Panc1 (cell line): ENCODE results near the gene CES2. TPM values are rescaled to one million over a fixed set of nuclear protein-coding genes. Genes with fewer than 3 reads are reported as not detected.
A peak's percentile ranks its signal among the peaks of the same experiment; 100 is the strongest.

Source experiments
- ATAC-seq: fragments of 200-7000 bp; cut with Tn5 transposase; 2 replicates; pipeline ENCODE4 v1.9.1; 2020; ENCODE audit warnings: mild to moderate bottlenecking, moderate library complexity
- BruUV-seq: library from RNA; stranded (reverse); fragments of 400-500 nt; replicated peaks from 2 replicates; lab custom pipeline; 2021; lab: Mats Ljungman, UMichigan
- CTCF ChIA-PET: fragments of 300-600 bp; sonication (Branson Sonifier 250); formaldehyde crosslinking; loops from one replicate; lab custom pipeline; 2022; ENCODE audit warnings: antibody characterized with exemption; lab: Charles Lee
- POLR2A ChIA-PET: fragments of 300-600 bp; sonication (Branson Sonifier 250); formaldehyde crosslinking; loops from one replicate; lab custom pipeline; 2022; ENCODE audit warnings: antibody characterized with exemption; lab: Charles Lee
- DNase-seq: peaks from one replicate; pipeline ENCODE4 v3.0.0-alpha.2; 2010; ENCODE audit warnings: low read depth, low spot score
- H3K27ac ChIP-seq: 2 replicates; pipeline ENCODE4 v1.5.1; 2011; ENCODE audit warnings: mild to moderate bottlenecking, low read length, inconsistent platforms
- H3K27me3 ChIP-seq: fragments of 200-500 bp; sonication (Bioruptor generic); 2 replicates; pipeline ENCODE4 v1.6.0; 2014; ENCODE audit warnings: low read length, inconsistent platforms; ENCODE audit not compliant: control insufficient read depth, insufficient read depth
- H3K36me3 ChIP-seq: fragments of 200-500 bp; sonication (Bioruptor generic); 2 replicates; pipeline ENCODE4 v1.5.1; 2014; ENCODE audit warnings: inconsistent platforms, mild to moderate bottlenecking, low read length, moderate library complexity; ENCODE audit not compliant: control insufficient read depth, insufficient read depth
- H3K4me1 ChIP-seq: 2 replicates; pipeline ENCODE4 v1.5.1; 2011; ENCODE audit warnings: inconsistent platforms, mild to moderate bottlenecking, low read length, moderate library complexity; ENCODE audit not compliant: control insufficient read depth, insufficient read depth
- H3K4me3 ChIP-seq, 2 experiments: 2 replicates each; pipeline ENCODE4 v1.5.1; 2011 to 2012; ENCODE audit warnings: low read depth in 2 of 2, low read length in 2 of 2, mild to moderate bottlenecking in 2 of 2, inconsistent platforms in 1 of 2, moderate library complexity in 1 of 2
- H3K9me3 ChIP-seq: fragments of 200-500 bp; sonication (Bioruptor generic); 2 replicates; pipeline ENCODE4 v1.5.1; 2014; ENCODE audit warnings: low read depth, mild to moderate bottlenecking, inconsistent platforms, low read length, moderate library complexity; ENCODE audit not compliant: control insufficient read depth, insufficient read depth
- CTCF ChIP-seq: fragments of 450-650 bp; IDR thresholded peaks from 2 replicates; pipeline ENCODE4 v1.5.1; 2017; ENCODE audit warnings: mild to moderate bottlenecking
- POLR2AphosphoS5 ChIP-seq: IDR thresholded peaks from 2 replicates; pipeline ENCODE4 v1.6.1; 2012; ENCODE audit warnings: mild to moderate bottlenecking, low read depth, low read length, moderate library complexity
- REST ChIP-seq, 2 experiments: IDR thresholded peaks; 2 replicates each; pipeline ENCODE4 v1.6.1; 2011 to 2012; ENCODE audit warnings: low read depth in 2 of 2, control low read depth in 1 of 2, low read length in 1 of 2, mild to moderate bottlenecking in 1 of 2, moderate library complexity in 1 of 2; ENCODE audit not compliant: insufficient read depth in 1 of 2
- SIN3A ChIP-seq: IDR thresholded peaks from 2 replicates; pipeline ENCODE4 v1.6.1; 2012; ENCODE audit warnings: low read depth, mild to moderate bottlenecking, low read length, moderate library complexity, borderline replicate concordance; ENCODE audit not compliant: insufficient read depth
- TCF7L2 ChIP-seq: IDR thresholded peaks from 2 replicates; pipeline ENCODE4 v1.6.1; 2011; ENCODE audit warnings: mild to moderate bottlenecking, low read depth, low read length, inconsistent platforms
- in situ Hi-C: cut with HindIII; loops from 2 replicates; pipeline ENCODE4 v1.10.0; 2016; ENCODE audit warnings: low sequenced_read_pairs, low pct_unique_long_range_greater_than_20kb
- intact Hi-C: fragments of 100-400 bp; cut with micrococcal nuclease; formaldehyde crosslinking; loops from one replicate; pipeline ENCODE4 v1.10.0; 2022; ENCODE audit not compliant: unreplicated experiment
- total RNA-seq: library from RNA; stranded (reverse); gene quantifications from one replicate; pipeline ENCODE4 v1.2.1, GENCODE V29; 2021; ENCODE audit not compliant: unreplicated experiment

CES2 gene
- total RNA-seq, 1 experiment from 2014 or later, result 26.3 TPM

GRCh38 chr16:66886914-66887313 is 48.4 kb upstream of the CES2 start:
- no peak for TF ChIP-seq CTCF
- no peak for TF ChIP-seq TCF7L2
- TF ChIP-seq REST (IDR thresholded peaks at IDR 0.05; ENCODE audit: insufficient read depth in 1 of 2, low read depth in 2 of 2, low read length in 1 of 2), result no peak
- no peak for TF ChIP-seq SIN3A
- TF ChIP-seq POLR2AphosphoS5, result no peak
- Histone ChIP-seq H3K27ac (no peak overlapping the region), H3K4me3 (no peak overlapping the region), H3K27me3 (no peaks in the 10 kb centered on the region), H3K4me1 (no peaks in the 10 kb centered on the region), H3K9me3 (no peaks in the 10 kb centered on the region), H3K36me3 (no peaks in the 10 kb centered on the region)
- ChIA-PET POLR2A (no interaction called here), CTCF (no interaction called here)
- ATAC-seq (no peak), DNase-seq (no peak)
- in situ Hi-C loops, result no loop called here
- no TSS peak for BruUV-seq
- intact Hi-C loops, result no loop called here

GRCh38 chr16:66888647-66889615 is 46.4 kb upstream of the CES2 start:
- TF ChIP-seq CTCF (no peak), POLR2AphosphoS5 (no peak), REST (IDR thresholded peaks at IDR 0.05; ENCODE audit: insufficient read depth in 1 of 2, low read depth in 2 of 2, low read length in 1 of 2) (no peak), TCF7L2 (no peak), SIN3A (no peak)
- TSS peak; percentile 28 for BruUV-seq
- no peaks in the 10 kb centered on the region for H3K4me1 ChIP-seq
- ATAC-seq, result no peak
- DNase-seq, result no peak
- no peak overlapping the region for H3K27ac ChIP-seq
- in situ Hi-C loops, result no loop called here
- ChIA-PET POLR2A (no interaction called here), CTCF (no interaction called here)
- no peak overlapping the region for H3K4me3 ChIP-seq
- no peaks in the 10 kb centered on the region for H3K27me3 ChIP-seq
- H3K36me3 ChIP-seq, result no peaks in the 10 kb centered on the region
- no peaks in the 10 kb centered on the region for H3K9me3 ChIP-seq
- intact Hi-C loops, result no loop called here
